Suppressor macrophage treated with lipopolysaccharide for 4 hours (primary cell): ENCODE data around the gene ACOD1.
A peak's percentile ranks its signal among the peaks of the same experiment; 100 is the strongest.
"Not testable (repeated sequence)": the region's sequence is repeated elsewhere in the genome, so short reads cannot be mapped to it uniquely, and the experiment has no call there.

Experiments used
- DNase-seq: peaks from one replicate; pipeline ENCODE4 v3.0.0-alpha.2; 2020

The ACOD1 gene

GRCh38 chr13:76948149-76948548 is at the start of gene ACOD1:
ACOD1 (plus strand) TSS chr13:76948511; CDS start chr13:76948559, 48 bp downstream.
- peak; percentile 85 for DNase-seq

- not testable (repeated sequence) for DNase-seq
These were observed 49.2 kb upstream of the ACOD1 start for GRCh38 chr13:76899066-76899465.

- peak; percentile 92 for DNase-seq
These were observed 44.7 kb upstream of the ACOD1 start for GRCh38 chr13:76903544-76904162.

GRCh38 chr13:76904507-76904906 is 43.8 kb upstream of the ACOD1 start:
- DNase-seq, result peak; percentile 85

GRCh38 chr13:76912476-76912875 is 35.8 kb upstream of the ACOD1 start:
- DNase-seq, result no peak

GRCh38 chr13:76913898-76914297 is 34.4 kb upstream of the ACOD1 start:
- DNase-seq, result no peak

- no peak for DNase-seq
These were observed 31.2 kb upstream of the ACOD1 start for GRCh38 chr13:76917095-76917494.

- not testable (repeated sequence) for DNase-seq
These were observed 30.4 kb upstream of the ACOD1 start for GRCh38 chr13:76917755-76918481.

- DNase-seq, result no peak
These were observed 26.8 kb upstream of the ACOD1 start for GRCh38 chr13:76921516-76921915.

GRCh38 chr13:76925115-76925514 is 23.2 kb upstream of the ACOD1 start:
- no peak for DNase-seq

GRCh38 chr13:76927955-76928354 is 20.4 kb upstream of the ACOD1 start:
- DNase-seq, result no peak

GRCh38 chr13:76928456-76928855 is 19.9 kb upstream of the ACOD1 start:
- no peak for DNase-seq

GRCh38 chr13:76929320-76929719 is 19.0 kb upstream of the ACOD1 start:
- peak; percentile 53 for DNase-seq

GRCh38 chr13:76929851-76930374 is 18.4 kb upstream of the ACOD1 start:
- no peak for DNase-seq

- no peak for DNase-seq
These were observed 16.2 kb upstream of the ACOD1 start for GRCh38 chr13:76932076-76932475.

GRCh38 chr13:76934671-76935070 is 13.6 kb upstream of the ACOD1 start:
- DNase-seq, result no peak

GRCh38 chr13:76936763-76937162 is 11.5 kb upstream of the ACOD1 start:
- DNase-seq, result peak; percentile 74

GRCh38 chr13:76937281-76937820 is 11.0 kb upstream of the ACOD1 start:
- DNase-seq, result peak; percentile 97

GRCh38 chr13:76939215-76939614 is 9.1 kb upstream of the ACOD1 start:
- peak; percentile 82 for DNase-seq

GRCh38 chr13:76942363-76942762 is 5.9 kb upstream of the ACOD1 start:
- DNase-seq, result peak; percentile 47

GRCh38 chr13:76943646-76944045 is 4.7 kb upstream of the ACOD1 start:
- no peak for DNase-seq

- peak; percentile 92 for DNase-seq
These were observed 3.9 kb upstream of the ACOD1 start for GRCh38 chr13:76944456-76944855.

GRCh38 chr13:76950101-76950500 is 1.8 kb downstream of the ACOD1 start:
- DNase-seq, result peak; percentile 62

- DNase-seq, result no peak
These were observed 5.7 kb downstream of the ACOD1 start for GRCh38 chr13:76953968-76954367.
